GM18873 (cell line): ENCODE results near the gene ARPC5L.
A peak's percentile ranks its signal among the peaks of the same experiment; 100 is the strongest.
"Not testable (repeated sequence)": the region's sequence is repeated elsewhere in the genome, so short reads cannot be mapped to it uniquely, and the experiment has no call there.

ENCODE experiments used
- ATAC-seq: cut with Tn5 transposase; IDR thresholded peaks from one replicate; pipeline ENCODE4 v1.9.1; 2021; ENCODE audit warnings: mild to moderate bottlenecking, moderate library complexity, moderate number of reproducible peaks; ENCODE audit not compliant: unreplicated experiment, low FRiP score

The ARPC5L gene

GRCh38 chr9:124861342-124862229 is at the start of gene ARPC5L, which contains the start of gene RPL35:
ARPC5L (plus strand) TSS chr9:124862130; CDS start chr9:124869291, 7,161 bp downstream.
RPL35 (minus strand) TSS chr9:124861957; CDS start chr9:124861912, 45 bp downstream.
- peak; percentile 80 for ATAC-seq

- no peak for ATAC-seq
Observed at GRCh38 chr9:124812441-124812876, 49.5 kb upstream of the ARPC5L start.

GRCh38 chr9:124813041-124813440 is 48.9 kb upstream of the ARPC5L start:
- no peak for ATAC-seq

DNA sequence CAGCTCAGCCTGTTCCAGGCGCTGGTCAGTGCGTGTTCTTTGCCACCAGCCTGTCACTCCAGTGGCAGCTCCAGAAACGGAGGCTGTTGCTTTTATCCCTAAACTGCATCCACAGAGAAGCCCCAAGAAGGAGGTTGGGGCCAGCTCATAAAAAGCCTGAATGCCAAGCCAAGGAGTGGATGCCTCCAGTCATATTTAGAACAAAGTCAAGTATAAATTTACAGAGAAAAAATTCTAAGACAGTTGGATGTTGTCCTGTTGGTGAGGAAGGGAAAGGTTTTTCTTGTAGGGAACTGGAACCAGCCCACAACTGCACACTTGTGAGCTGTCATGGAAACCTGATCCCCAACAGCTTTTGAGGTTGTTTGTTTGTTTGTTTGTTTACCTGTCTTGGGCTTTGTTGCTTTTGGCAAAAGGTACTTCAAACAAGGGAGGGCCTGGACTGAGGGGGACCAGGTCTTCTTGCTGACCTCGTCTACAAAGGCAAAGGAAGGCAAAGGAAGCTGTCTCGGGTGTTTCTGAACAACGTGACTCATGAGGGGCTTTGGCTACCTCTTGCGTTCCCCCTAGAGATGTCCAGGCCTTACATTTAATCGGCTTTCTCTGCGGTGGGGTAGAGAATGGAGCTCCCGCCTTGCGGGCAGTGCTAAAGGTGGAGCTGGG is 48.3 kb upstream of the ARPC5L start:
- no peak for ATAC-seq

DNA sequence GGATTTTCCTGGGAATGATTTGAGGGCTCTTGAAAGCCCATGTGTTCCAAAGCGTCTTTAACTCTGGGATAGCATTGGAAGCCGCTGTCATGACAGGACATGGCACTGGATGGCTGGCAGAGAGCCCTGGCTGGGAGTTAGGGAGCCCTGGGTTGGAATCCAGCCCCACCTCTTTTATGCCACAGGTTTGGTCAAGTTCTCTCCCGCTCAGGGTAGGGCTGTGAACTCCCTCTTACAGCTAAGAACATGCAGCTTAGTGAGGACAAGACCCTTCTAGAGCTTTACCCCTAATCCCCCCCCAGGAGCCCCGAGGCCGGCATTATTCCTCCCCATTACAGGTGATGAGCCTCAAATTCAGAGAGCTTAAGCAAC is 47.8 kb upstream of the ARPC5L start:
- no peak for ATAC-seq

- no peak for ATAC-seq
Observed at GRCh38 chr9:124815601-124816000, 46.3 kb upstream of the ARPC5L start.

DNA sequence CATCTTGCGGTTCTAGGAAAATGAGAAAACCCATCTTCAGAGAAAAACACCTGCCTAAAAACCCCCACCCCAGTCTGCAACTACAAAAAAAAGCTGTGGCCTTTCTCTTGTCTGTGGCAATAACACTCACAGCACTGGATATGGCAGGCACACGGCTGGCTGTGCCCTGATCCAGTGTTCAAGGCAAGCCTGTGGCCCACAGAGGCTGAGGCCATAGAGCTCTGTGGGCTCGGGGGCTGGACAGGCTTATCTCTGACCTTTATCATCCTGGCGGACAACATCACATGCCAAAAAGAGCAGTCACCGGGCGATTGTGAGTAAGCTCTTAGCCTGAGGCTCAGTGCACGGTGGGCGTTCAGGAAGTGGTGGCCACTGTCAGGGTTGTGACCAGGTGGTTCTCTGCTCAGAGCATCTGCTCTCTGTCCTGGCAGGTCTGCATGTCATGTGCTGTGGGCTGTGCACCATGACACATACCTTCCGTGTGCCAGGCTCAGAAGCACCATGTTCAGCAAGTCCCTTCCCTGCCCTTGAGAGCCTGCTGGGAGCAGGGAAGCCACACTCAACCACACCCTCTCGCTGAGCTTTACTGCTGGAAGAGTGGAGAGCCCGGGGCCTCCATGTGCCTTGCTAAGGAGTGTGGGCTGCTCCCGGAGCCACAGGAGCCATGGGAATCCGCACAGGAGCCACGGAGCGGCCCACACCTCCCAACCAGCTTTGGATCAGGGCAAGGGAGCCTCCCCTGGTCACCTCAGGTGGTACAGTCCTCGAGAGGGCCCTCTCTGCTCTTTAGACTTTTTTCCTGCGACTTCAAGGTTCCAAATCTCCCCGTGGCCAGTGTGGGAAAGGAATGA is 43.3 kb upstream of the ARPC5L start:
- no peak for ATAC-seq

DNA sequence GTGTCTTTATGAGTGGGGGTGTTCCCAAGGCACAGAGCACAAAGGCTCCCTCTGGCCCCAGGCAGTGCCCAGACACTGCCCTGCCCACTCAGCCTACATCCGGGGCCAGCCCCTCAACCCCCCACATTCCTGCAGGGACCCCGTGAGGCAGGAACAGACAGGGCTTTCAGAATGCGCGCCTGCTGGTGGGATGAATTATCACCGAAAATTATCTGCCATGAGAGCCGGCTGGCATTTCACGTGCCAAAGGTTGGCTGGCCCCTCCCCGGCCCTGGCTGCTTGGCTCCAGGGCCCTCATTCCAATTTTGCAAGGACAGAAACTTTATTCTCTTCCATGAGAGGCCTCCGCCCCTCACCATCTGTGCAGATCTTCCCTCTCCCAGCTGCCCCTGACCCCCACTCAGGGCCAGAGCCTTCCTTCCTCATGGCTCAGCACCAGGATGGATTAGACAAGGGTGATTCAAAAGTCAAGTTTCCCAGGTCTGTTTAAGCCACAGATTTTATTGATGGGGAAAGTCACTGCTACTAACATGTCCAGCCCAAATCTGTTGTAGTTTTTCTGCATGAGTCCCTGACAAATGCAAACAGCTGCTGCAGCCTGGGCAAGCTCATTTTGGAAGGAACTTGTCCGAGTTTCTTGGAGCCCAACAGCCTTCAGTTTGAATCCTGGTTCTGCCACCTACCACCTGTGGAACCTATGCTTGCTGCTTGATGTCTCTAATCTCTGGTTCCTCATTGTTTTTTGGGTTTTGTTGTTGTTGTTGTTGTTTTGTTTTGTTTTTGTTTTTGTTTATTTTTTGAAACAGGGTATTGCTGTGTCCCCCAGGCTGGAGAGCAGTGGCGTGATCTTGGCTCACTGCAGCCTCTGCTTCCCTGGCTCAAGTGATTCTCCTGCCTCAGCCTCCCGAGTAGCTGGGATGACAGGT is 41.0 kb upstream of the ARPC5L start:
- ATAC-seq = no peak

GRCh38 chr9:124828489-124829333 is 33.2 kb upstream of the ARPC5L start:
- ATAC-seq = no peak

DNA sequence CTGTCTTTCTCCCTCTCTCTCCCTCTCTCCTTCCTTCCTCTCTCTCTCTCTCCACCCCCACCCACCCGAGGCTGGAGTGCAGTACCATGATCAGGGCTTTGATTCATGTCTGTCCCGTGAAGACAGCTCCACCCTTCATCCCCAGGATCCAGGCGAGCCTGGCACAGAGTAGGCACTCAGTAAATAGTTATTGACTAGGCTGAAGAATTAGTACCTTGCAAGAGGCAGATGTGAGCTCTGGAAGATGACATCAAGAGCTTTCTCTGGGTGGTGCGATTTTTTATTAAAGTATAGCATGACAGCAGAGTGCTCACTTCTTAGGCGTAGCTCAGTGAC is 32.6 kb upstream of the ARPC5L start:
- ATAC-seq = no peak

GRCh38 chr9:124830593-124830992 is 31.3 kb upstream of the ARPC5L start:
- no peak for ATAC-seq

GRCh38 chr9:124831642-124832364 is 30.1 kb upstream of the ARPC5L start:
- no peak for ATAC-seq

DNA sequence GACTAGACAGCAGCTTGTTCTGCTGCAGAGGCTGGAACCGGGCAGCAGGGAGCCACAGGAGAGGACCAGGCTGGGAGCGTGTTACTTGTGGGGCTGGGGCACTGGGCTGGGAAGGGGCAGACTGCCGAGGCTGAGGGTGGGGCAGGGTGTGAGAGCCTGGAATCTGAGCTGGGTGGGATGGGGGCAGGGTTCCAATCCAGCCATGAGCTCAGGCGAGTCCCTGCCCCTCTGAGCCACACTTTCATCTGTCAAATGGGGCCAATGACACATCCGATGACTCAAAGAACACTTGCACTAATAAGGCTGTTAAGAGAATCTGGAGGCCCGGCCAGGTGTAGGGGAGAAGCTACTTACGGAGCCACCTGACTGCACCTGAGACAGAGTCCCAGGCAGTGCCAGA is 27.3 kb upstream of the ARPC5L start:
- no peak for ATAC-seq

GRCh38 chr9:124835026-124835557 is 26.8 kb upstream of the ARPC5L start:
- ATAC-seq = no peak

DNA sequence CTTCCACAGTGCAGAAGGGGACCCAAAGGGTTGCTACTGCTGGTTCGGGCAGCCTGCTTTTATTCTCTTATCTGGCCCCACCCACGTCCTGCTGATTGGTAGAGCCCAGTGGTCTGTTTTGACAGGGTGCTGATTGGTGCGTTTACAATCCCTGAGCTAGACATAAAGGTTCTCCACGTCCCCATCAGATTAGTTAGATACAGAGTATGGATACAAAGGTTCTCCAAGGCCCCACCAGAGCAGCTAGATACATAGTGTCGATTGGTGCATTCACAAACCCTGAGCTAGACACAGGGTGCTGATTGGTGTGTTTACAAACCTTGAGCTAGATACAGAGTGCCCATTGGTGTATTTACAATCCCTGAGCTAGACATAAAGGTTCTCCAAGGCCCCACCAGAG is 23.8 kb upstream of the ARPC5L start:
- not testable (repeated sequence) for ATAC-seq

DNA sequence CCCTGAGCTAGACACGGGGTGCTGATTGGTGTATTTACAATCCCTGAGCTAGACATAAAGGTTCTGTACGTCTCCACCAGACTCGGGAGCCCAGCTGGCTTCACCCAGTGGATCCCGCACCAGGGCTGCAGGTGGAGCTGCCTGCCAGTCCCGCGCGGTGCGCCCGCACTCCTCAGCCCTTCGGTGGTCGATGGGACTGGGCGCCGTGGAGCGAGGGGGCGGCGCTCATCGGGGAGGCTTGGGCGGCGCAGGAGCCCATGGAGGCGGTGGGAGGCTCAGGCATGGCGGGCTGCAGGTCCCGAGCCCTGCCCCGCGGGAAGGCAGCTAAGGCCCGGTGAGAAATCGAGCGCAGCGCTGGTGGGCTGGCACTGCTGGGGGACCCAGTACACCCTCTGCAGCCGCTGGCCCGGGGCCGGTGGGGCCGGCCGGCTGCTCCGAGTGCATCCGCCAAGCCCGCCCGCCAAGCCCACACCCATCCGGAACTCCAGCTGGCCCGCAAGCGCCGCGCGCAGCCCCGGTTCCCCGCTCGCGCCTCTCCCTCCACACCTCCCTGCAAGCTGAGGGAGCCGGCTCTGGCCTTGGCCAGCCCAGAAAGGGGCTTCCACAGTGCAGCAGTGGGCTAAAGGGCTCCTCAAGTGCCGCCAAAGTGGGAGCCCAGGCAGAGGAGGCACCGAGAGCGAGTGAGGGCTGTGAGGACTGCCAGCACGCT is 23.2 kb upstream of the ARPC5L start:
- ATAC-seq = not testable (repeated sequence)

- no peak for ATAC-seq
Observed at GRCh38 chr9:124839612-124840299, 22.2 kb upstream of the ARPC5L start.
